HUDEP-2 (cell line): Measurements from ENCODE around the gene CYSLTR2.
"Not testable (repeated sequence)": the region's sequence is repeated elsewhere in the genome, so short reads cannot be mapped to it uniquely, and the experiment has no call there.

ENCODE experiments used
- DNase-seq, 76 experiments: peaks; one replicate each; lab custom pipeline; 2025; ENCODE audit not compliant: unreplicated experiment in 76 of 76; lab: John Stamatoyannopoulos, UW

CYSLTR2 gene

DNA sequence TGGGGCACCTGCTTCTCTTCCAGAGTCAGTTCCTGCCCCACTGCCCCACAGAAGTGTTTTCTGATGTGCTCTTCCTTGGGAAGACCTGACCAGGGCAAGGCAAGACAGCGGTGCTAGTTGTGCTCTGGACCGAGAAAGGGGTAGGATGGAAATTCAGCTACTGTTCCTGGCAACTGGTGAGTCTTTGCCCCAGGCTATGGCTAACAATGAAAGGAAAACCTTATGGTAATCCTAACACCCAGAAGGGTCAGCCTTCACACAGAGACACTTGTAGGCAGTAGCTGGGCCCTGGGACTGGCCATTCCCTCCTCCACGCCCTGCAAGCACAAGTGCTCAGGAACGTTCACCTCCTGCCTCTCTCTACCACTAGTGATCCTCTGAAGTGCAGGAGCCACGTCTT is 9.6 kb upstream of the CYSLTR2 start:
- DNase-seq = no peak

DNA sequence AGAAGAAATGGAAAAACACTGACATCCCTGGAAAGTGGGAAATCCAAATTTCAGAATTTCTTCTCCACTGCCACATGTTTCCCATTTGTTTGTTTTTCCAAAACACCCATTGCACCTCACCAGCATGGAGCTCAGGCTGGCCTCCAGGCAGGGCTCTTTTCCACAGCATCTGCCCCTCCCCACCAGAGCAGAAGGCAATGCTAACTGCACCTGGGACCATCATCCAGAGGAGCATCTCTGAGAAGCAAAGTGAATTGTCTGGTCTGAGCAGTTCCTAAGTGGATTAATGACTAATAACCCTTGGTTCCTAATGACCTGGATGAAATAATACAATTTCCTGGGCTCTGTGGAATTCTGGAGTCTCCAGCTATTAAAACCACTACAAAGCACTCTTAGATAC is 8.8 kb upstream of the CYSLTR2 start:
- no peak for DNase-seq

DNA sequence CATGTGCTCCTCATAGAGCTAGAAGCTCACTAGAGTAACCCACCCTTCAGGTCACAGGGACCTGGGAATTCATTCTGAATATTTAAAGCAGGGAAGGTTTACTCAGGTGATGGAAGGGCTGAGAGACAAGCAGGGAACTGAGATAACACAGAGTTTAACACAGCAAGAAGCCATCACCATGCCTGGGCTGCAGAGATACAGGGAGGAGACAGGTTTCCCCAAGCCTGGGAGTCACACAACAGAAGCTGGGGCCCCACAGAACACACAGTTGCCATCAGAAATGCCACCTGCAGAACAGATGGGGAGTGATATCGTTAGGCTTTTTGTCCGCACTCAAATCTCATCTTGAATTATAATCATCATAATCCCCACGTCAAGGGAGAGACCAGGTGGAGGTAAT is 7.9 kb upstream of the CYSLTR2 start:
- DNase-seq = no peak

DNA sequence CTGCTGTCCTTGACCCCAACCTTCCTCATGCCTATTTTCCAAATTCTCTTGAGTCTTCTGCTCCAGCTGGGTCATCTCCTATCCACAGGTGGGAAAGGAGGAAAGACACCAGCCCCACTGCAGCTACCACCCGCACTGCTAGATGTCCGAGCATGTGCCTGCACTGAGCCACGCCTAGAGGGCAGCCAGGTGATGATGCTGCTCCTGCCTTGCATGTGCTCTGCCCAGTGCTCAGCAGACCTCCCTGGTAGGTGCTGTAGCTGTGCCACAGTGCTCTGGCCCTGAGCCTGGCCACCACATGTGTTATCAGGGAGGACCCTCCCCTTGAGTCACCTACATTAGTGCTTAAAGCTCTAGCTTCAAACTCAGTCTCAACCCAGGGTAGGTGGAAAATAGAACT is 6.9 kb upstream of the CYSLTR2 start:
- no peak for DNase-seq

DNA sequence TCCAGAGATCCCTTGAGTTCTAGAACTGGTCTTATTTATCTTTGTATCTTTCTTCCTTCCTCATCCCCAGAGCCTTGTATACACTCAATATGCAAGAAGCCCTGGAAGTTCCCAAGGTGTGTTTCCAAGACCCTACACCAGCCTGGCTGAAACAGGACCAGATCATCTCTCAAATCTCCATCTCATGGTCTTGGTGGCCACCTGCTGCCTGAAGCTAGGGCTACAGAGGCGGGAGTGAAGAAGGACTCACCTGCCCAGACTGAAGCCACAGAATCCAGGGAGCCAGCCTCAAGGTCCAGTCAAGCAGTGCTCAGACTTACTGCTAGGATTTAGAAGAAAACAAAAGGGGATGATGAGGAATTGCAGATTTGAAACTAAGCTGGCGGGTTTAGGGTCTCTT is 6.1 kb upstream of the CYSLTR2 start:
- DNase-seq = no peak

DNA sequence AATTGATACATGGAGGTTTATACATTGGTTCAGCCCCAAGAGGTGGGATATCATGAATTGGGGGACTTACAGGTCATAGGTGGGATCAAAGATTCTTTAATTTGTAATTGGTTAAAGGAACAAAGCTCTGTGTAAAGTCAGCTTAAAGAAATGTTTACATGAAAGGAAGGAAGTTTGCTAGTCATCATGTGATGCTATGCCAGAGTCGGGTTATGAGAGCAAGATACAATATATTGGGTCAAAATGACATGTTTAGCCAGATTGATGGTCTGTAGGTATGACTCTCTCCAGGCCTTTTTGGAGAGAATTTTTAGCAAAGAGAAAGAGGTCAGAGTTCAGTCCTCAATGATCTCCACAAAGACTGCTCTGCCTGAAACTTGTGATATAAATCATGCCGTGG is 5.3 kb upstream of the CYSLTR2 start:
- no peak for DNase-seq

DNA sequence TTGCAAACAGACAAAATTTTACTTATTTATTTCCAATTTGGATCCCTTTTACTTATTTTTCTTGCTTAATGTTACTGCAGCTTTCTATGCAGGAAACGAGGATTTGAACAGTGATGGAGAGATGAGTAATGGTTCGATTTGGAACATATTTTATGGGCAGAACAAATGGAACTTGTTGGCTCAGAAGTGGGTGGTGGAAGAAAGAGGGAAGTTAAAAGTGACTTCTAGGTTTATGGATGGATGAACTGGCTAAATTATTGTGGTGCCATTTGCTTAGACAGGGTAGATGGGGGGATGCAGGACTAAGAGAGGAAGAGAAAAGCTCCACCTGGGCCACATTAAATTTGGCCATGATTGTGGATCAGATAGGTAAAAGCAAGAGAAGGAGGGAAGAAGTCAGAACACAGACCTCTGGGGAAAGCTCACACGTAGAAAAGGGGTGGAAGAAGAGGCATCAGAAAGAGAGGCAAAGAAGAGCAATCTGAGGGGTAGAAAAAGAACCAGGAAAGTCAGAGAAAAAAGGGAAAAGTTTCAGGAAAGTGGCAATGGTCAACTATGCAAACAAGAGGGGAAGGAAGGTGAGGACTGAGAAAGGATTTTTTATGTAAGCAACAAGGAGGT is 768 bp upstream of the CYSLTR2 start:
- no peak for DNase-seq

DNA sequence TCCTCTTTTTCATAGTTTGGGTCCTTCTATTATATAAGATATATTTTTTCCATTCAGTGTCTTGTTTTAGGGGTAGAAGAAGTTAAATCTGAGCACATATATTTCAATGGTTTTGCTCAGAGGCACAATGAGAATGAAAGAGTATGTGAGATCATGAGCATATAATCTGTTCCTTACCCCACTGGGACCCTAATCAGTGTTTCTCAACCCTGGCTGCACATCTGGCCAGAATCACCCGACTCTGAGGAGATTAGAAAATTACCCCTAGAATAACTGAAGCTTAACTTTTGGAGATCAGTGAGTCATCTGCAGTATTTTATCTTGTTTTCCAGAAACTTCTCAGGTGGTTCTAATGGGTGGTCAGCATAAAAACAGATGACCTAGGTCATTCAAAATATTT is 782 bp downstream of the CYSLTR2 start:
- no peak for DNase-seq

DNA sequence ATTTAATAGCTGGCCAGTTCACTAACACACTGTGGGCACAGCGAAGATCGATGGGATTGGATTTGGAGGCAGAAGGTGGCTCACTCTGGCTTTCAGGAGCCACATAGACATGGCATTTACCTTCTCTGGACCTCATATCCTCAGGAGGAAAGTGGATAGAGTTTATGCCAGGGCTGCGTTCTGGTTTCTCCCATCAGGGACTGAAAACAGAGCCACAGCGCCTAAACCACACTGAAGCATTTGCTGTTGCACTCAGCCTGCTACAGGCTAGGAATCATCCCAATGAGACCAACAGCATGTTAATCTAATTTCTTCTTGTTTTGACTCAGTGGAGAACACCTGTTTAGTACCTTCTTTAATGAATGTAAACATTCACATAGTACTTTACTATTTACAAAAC is 1.6 kb downstream of the CYSLTR2 start:
- DNase-seq = no peak

DNA sequence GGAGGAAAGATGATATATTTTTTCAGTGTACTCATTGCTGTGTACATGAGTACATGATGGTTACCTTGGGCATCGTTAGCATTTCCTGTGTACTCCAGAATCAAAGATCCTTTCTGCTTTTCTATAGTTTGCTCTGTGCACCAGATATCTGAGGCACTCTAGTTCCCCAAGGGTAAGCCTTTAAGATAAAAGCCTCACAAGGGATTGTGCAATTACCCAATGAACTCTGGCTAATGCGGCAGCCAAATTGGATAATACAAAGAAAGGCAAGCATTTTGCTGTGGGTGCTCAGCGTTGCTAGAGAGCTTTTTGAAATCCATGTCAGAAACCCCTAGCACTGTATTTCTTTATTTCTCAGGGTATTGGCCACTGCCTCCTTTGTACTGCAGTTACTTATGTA is 2.9 kb downstream of the CYSLTR2 start:
- no peak for DNase-seq

DNA sequence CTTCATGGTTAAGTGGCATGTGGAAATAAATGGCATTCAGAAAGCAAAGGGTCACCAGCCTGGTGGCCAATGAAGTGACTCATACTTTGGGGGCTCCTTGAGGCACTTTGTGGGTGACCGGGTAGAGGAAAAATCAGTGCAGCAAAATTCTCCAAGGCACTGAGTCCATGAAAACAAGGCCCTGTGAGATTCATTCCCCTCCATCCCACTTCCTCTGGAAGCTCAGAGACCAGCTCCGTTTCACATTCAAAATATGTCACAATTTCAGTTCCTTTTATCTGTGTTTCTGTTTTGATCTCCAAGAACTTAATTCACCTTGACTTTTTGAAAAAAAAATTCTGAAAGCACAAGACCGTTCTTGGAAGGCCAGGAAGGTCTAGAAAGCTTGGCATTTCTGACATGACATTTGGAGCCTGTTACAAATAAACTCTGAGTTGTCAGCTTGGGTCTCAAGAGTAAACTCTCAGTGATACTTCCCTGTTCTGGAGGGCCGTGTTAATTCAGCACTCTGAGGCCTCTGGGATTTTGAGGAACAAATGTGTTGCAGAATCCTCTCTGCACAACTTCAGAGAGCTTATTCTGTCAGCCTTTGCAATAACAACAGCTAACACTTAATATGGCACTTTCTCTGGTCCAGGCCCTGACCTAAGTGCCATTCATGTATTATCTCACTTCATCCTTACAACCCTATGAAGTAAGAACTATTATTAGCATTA is 6.8 kb downstream of the CYSLTR2 start:
- no peak for DNase-seq

DNA sequence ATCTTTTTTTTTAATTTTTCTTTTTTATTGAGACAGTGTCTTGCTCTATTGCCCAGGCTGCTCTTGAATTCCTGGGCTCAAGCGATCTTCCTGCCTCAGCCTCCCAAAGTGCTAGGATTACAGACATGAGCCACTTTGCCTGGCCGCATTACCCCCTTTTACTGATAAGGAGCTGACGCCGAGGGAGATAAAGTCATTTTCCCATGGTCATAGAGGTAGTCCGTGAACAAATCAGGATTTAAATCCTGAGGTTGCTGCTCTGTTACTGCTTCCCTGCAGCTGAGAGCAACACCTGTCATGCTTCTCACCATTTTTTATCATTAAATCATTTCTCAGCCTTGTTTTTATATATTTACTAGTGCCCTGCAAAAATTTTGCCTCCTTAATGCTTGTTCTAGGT is 7.4 kb downstream of the CYSLTR2 start:
- no peak for DNase-seq

DNA sequence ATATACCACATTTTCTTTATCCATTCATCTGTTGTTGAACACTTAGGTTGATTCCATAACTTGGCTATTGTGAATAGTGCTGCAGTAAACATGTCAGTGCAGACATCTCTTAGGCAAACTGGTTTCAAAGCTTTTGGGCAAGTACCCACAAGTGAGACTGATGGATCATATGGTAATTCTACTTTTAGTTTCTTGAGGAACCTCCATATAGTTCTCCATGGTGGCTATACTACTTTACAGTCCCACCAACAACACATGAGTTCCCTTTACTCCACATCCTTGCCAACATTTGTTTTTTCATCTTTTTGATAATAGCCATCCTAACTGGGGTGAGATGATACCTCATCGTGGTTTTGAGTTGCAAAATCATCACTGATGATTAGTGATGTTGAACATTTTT is 8.5 kb downstream of the CYSLTR2 start:
- no peak for DNase-seq

DNA sequence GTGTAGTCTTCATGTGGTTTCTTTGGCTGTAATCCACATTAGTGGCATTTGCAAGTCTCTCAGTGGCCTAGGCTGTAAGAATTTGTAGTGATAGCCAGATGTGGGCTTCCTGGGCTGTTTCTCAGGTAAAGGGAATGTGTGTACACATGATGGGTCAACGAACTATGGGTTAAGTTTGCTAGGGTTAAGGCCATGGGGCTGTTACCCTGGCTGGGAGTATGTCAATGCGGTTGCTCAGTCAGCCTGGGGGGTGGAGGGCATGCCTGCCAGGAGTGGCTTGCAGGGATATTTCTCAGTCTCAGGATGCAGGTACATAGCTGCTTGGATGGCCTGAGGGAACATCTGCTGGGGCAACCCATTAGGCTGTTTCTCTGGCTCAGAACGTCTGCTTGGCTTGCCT is 13.4 kb downstream of the CYSLTR2 start:
- DNase-seq = no peak

DNA sequence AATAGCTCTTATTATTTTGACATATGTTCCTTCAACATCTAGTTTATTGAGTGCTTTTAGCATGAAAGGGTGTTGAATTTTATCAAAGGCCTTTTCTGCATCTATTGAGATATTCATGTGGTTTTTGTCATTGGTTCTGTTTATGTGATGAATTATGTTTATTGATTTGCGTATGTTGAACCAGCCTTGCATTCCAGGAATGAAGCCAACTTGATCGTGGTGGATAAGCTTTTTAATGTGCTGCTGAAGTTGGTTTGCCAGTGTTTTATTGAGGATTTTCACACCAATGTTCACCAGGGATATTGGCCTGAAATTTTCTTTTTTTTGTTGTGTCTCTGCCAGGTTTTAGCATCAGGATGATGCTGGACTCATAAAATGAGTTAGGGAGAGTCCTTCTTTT is 17.7 kb downstream of the CYSLTR2 start:
- not testable (repeated sequence) for DNase-seq

DNA sequence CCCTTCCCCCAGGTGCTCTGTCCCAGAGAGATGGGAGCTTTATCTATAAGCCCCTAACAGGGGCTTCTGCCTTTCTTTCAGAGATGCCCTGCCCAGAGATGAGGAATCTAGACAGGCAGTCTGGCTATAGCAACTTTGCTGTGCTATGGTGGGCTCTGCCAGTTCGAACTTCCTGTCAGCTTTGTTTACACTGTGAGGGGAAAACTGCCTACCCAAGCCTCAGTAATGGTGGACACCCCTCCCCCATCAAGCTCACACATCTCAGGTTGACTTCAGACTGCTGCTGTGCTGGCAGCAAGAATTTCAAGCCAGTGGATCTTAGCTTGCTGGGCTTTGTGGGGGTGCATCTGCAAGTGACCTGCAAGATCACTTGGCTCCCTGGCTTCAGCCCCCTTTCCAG is 21.5 kb downstream of the CYSLTR2 start:
- DNase-seq = no peak

DNA sequence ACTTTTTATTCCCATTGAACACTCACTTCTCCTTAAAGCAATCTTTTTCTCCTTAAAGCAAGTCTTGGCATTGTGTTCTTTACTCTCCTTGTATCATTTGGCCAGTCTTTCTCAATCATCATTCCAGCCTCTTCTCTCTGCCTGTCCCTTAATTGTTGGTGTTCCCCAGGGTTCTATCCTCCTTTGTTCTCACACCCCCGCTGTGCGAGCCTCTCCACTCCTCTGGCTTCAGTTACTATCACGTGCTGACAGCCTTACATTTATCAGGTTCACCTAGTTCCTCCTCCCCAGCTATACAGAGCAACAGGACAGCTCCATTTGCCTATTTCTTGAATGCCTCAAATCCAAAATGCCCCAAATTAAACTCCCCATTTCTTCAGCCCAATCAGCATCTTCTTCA is 24.6 kb downstream of the CYSLTR2 start:
- DNase-seq = no peak

DNA sequence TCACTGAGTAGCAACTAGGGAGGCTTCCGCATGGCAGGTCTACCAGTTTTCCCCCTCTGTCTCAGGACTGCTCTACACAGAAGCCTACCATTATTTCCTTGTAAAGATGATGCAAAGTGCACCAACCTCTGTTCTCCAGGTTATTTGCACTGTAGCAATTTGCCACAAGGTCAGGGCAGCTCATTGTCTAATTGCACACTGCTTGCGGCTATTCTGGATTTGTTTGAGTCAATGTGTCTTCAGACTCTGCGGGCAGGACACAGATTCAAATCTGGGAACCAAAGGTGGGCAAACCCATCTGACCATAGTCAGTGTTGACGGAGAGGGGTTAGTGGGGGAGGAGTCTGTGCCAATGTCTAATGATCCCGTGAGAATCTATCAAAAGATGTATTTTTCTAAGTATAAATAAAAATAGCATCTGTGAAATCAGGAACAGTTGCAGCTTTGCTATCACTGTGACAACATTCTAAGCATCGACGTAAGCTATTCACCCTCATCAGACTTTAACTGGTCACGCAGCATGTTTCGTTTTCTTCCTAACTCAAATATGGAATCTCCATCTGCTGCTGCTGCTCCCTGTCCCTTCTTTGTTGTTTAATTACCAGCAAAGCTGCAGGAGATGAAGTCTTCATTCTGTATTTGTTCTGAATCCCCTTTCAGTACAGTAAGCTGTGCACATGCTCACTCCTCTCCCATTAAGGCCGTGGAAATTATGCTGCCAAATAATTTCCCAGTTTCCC is 26.4 kb downstream of the CYSLTR2 start:
- DNase-seq = no peak

DNA sequence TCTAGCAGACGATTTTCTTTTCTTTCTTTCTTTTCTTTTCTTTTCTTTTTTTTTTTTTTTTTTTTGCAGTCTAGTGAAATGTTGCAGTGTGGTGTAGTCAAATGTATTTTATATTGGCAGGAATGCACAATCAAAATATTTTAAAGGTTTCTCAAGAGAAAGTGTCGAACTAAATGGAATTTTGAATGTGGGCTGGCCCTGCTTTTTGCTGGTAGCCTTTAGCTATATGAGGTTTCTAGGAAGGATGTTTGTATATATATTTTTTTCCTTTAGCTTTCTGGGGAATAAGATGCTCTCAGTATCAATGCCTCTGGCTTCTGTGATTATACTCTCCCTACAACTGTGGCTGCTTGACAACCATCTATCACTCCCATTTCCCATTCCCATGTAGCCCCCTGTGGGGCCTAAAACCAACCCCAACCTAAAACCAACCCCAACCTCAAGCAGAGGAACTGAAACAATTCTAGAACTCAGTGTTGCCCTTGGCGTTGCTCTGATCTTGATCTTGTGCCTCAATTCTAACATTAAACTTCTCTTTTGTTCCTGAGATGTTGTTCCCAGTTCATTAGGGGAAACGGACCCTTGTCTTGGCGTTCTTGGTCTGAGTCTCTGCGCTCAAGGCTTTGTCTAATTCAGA is 27.1 kb downstream of the CYSLTR2 start:
- no peak for DNase-seq

DNA sequence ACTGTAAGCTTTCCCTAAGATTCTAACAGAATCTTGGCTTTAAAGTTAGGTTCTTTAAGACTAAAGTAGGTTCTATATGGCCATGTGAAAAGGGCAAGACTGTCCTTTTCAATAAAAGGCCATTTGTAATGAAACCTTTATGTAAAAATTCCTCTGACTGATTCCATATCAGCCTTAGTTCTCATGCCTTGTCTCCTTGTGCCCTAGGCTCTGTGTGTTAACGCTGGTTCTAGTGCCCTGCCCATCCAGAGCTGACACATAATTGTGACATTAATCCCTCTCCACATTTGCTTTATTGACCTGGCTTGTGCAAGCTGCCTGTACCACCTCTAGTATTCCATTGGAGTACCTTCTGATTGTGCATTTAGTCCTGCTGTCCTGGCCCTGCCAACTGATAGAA is 28.2 kb downstream of the CYSLTR2 start:
- DNase-seq = no peak

DNA sequence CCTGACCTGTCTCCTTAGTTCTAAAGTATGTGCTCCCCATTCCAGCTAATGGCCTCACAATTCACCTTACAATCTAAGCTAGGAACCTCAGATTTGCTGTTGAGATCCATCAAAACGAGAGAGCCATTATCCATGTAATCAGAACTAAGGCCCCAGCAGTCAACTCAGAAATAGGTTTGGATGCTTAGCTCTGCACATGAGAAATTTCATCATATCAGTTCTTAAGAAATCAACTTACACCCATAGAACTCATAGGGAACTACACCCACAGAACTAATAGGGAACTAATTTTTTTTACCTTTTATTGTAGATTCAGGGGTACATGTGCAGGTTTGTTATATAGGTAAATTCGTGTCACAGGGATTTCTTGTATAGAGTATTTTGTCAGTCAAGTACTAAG is 28.7 kb downstream of the CYSLTR2 start:
- no peak for DNase-seq
